Activated naive CD8-positive, alpha-beta T cell (primary cell): Measurements from ENCODE around the gene KRT10.

Experiments
- H3K27ac Mint-ChIP-seq: one replicate; pipeline ENCODE4 v1.8.0; 2021; ENCODE audit warnings: mixed read lengths
- H3K27me3 Mint-ChIP-seq: one replicate; pipeline ENCODE4 v1.8.0; 2021; ENCODE audit warnings: mixed read lengths
- H3K36me3 Mint-ChIP-seq: one replicate; pipeline ENCODE4 v1.8.0; 2021; ENCODE audit warnings: mixed read lengths
- H3K4me1 Mint-ChIP-seq: one replicate; pipeline ENCODE4 v1.8.0; 2021; ENCODE audit warnings: low read depth, mixed read lengths
- H3K4me3 Mint-ChIP-seq: one replicate; pipeline ENCODE4 v1.8.0; 2021; ENCODE audit warnings: mild to moderate bottlenecking, mixed read lengths
- H3K9me3 Mint-ChIP-seq: one replicate; pipeline ENCODE4 v1.8.0; 2021; ENCODE audit warnings: low read depth, mixed read lengths

The KRT10 gene

GRCh38 chr17:40846515-40847144 is 24.2 kb upstream of the KRT10 start:
- no peaks in the 10 kb centered on the region for H3K9me3 Mint-ChIP-seq
- no peaks in the 10 kb centered on the region for H3K4me1 Mint-ChIP-seq
- H3K36me3 Mint-ChIP-seq: no peaks in the 10 kb centered on the region
- peaks cover 22% of the 10 kb centered on the region for H3K27me3 Mint-ChIP-seq
- H3K4me3 Mint-ChIP-seq: no peak overlapping the region
- H3K27ac Mint-ChIP-seq: no peak overlapping the region

- Mint-ChIP-seq H3K27ac (no peak overlapping the region), H3K9me3 (no peaks in the 10 kb centered on the region), H3K4me1 (no peaks in the 10 kb centered on the region), H3K4me3 (no peak overlapping the region), H3K27me3 (peaks cover 25% of the 10 kb centered on the region), H3K36me3 (no peaks in the 10 kb centered on the region)
These were observed 22.3 kb upstream of the KRT10 start for GRCh38 chr17:40844671-40845107.

DNA sequence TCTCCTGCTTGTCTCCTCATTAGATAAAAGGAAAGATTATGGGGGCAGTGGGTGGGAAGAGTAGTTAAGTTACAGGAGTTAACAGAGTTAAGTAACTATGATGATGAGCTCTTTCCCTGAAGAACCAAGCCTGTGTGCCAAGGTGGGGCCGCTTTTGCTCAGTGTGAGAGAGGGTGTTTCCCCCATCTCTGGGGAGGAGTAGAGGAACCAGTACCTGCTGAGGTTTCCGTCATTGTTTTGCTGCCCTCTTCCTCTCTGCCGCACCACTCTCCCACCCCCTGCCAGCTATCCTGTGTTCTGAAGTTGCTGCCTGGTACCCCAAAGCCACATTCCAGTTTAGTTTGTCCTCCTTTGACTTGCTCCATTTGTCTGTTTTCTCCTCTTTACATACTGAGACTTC is 20.8 kb upstream of the KRT10 start:
- H3K36me3 Mint-ChIP-seq: no peaks in the 10 kb centered on the region
- no peaks in the 10 kb centered on the region for H3K9me3 Mint-ChIP-seq
- H3K27ac Mint-ChIP-seq: no peak overlapping the region

DNA sequence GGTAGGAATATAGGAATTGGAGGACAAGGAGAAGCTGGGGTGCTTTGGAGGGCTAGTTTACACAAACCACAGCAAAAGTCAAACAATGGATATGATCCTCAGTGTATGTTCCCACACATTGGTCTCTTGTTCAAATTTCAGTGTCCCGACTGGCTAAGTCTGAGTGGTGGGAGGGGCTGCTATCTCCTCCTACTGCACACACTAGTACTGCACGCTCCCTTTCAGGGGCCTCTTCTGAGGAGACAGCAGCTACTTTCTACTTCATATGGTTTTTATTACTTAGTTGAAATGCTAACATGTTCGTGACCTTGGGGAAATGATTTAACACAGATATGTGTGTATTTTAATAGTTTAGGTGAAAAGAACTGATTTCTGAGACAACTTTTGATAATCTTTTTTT is 18.8 kb upstream of the KRT10 start:
- Mint-ChIP-seq H3K27ac (no peak overlapping the region), H3K36me3 (no peaks in the 10 kb centered on the region), H3K27me3 (peaks cover 24% of the 10 kb centered on the region), H3K4me1 (no peaks in the 10 kb centered on the region), H3K9me3 (no peaks in the 10 kb centered on the region), H3K4me3 (no peak overlapping the region)

More for the DNA sequence above, 20.8 kb upstream of the KRT10 start:
- Mint-ChIP-seq H3K4me3 (no peak overlapping the region), H3K4me1 (no peaks in the 10 kb centered on the region), H3K27me3 (peaks cover 25% of the 10 kb centered on the region)

GRCh38 chr17:40839194-40839593 is 16.8 kb upstream of the KRT10 start:
- Mint-ChIP-seq H3K9me3 (no peaks in the 10 kb centered on the region), H3K4me3 (no peak overlapping the region), H3K27ac (no peak overlapping the region), H3K27me3 (peaks cover 9% of the 10 kb centered on the region), H3K4me1 (no peaks in the 10 kb centered on the region), H3K36me3 (no peaks in the 10 kb centered on the region)

DNA sequence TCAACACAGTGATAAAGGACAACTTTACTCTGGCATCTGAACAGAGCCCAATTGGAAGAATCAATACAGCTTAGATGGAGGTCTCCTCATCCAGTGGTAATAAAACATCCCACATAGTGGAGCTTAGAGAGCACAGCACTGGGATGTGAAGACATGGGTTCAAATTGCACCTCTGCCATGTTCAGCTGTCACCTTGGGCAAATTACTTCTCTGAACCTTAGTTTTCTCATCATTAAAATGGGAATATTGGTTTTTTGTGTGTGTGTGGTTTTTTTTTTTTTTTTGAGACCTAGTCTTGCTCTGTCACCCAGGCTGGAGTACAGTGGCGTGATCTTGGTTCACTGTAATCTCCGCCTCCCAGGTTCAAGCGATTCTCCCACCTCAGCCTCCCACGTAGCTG is 13.6 kb upstream of the KRT10 start:
- no peak overlapping the region for H3K4me3 Mint-ChIP-seq
- no peaks in the 10 kb centered on the region for H3K36me3 Mint-ChIP-seq
- H3K4me1 Mint-ChIP-seq: peaks cover 3% of the 10 kb centered on the region
- H3K27ac Mint-ChIP-seq: no peak overlapping the region
- peaks cover 2% of the 10 kb centered on the region for H3K27me3 Mint-ChIP-seq
- no peaks in the 10 kb centered on the region for H3K9me3 Mint-ChIP-seq

DNA sequence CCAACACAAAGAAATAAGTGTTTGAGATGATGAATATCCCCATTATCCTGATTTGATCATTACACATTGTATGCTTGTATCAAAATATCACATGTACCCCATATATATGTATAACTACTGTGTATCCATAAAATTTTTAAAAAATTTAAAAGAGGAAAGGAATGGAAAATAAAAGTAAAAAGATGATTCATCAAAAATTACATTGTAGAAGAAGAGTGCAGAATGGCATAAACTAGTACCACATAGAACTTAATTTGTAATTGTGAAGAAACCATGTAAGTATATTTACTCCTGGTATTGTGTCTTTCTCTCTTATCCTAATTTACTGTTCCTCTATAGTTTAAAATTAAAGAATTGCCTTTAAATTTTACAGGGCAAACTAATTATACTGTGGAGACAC is 11.5 kb upstream of the KRT10 start:
- Mint-ChIP-seq H3K4me1 (peaks cover 3% of the 10 kb centered on the region), H3K27ac (no peak overlapping the region), H3K27me3 (no peaks in the 10 kb centered on the region), H3K4me3 (no peak overlapping the region), H3K9me3 (no peaks in the 10 kb centered on the region), H3K36me3 (peaks cover 4% of the 10 kb centered on the region)

- H3K27ac Mint-ChIP-seq: no peak overlapping the region
- no peaks in the 10 kb centered on the region for H3K27me3 Mint-ChIP-seq
- no peak overlapping the region for H3K4me3 Mint-ChIP-seq
- no peaks in the 10 kb centered on the region for H3K9me3 Mint-ChIP-seq
- peaks cover 10% of the 10 kb centered on the region for H3K4me1 Mint-ChIP-seq
- H3K36me3 Mint-ChIP-seq: peaks cover 7% of the 10 kb centered on the region
These were observed 10.4 kb upstream of the KRT10 start for GRCh38 chr17:40832840-40833239.

DNA sequence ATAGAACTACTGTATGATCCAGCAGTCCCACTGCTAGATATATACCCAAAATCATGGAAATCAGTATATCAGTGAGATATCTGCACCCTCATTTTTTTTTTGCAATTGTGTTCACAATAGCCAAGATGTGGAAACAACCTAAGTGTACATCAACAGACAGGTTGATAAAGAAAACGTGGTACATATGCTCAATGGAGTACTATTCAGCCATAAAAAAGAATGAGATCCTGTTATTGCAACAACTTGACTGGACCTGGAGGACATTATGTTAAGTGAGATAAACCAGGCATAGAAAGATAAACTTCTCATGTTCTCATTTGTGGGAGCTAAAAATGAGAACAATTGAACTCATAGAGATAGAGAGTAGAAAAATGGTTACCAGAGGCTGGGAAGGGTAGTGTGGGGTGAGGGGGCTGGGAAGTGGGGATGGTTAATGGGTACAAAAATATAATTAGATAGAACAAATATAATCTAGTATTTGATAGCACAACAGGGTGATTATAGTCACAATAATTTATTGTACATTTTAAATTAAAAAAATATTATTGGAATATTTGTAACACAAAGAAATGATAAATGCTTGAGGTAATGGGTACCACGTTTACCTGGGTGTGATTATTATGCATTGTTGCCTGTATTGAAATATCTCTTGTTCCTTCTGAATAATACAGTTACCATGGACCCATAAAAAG is 7.8 kb upstream of the KRT10 start:
- Mint-ChIP-seq H3K27me3 (peaks cover 2% of the 10 kb centered on the region), H3K36me3 (peaks cover 17% of the 10 kb centered on the region), H3K4me1 (peaks cover 20% of the 10 kb centered on the region), H3K4me3 (no peak overlapping the region), H3K27ac (no peak overlapping the region), H3K9me3 (no peaks in the 10 kb centered on the region)

DNA sequence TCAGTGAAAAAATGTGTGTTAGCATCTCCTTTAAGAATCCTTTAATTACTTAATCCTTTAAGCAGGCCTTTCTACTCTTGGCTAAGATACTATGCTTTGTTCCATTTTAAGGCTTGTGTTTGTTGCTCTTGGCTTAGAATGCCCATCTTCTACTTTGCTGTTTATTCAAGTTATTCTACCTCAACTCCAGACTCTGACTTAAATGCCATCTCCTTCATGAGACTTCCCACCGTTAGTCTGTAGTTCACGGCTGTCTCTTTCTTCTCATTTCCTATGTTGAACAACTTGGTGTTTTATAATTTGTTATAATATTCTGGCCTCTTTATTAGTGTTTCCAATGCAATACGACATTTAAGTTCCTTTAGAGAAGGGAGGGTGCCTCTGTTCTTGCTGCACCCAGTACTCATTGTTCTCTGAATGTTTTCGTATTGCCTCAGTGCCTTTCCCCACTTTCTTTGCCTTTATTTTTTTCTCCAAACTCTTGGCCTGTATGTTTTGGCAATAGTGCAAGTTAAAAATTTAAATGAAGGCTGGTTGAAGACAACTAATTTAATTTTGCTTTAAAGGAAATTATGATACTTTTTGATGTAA is 6.1 kb upstream of the KRT10 start:
- Mint-ChIP-seq H3K27ac (no peak overlapping the region), H3K36me3 (peaks cover 19% of the 10 kb centered on the region), H3K4me3 (no peak overlapping the region), H3K27me3 (peaks cover 2% of the 10 kb centered on the region), H3K4me1 (peaks cover 22% of the 10 kb centered on the region), H3K9me3 (no peaks in the 10 kb centered on the region)

- Mint-ChIP-seq H3K27me3 (peaks cover 3% of the 10 kb centered on the region), H3K4me3 (no peak overlapping the region), H3K9me3 (no peaks in the 10 kb centered on the region), H3K4me1 (peaks cover 20% of the 10 kb centered on the region), H3K27ac (peak overlapping the region; percentile 61), H3K36me3 (peaks cover 20% of the 10 kb centered on the region)
These were observed 5.5 kb upstream of the KRT10 start for GRCh38 chr17:40827746-40828453.

DNA sequence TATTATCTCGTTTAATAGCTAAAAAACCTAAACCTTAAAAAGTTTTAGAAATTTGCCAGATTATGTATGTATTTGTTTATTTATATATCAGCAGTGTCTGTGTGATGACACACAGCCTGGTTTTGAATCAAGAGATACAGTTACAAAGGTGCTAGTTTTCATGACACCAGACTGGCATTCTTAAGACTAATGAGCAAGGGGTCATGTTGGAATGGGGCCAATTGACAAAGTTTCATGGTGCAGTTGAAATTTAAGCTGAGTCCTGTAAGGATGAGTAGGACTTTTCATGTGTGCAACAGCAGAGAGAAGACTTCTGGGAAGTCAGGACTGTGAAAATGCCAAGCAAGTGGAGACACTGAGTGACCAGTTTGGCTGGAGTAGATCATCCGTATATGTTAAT is 3.2 kb upstream of the KRT10 start:
- Mint-ChIP-seq H3K36me3 (peaks cover 23% of the 10 kb centered on the region), H3K4me1 (peaks cover 20% of the 10 kb centered on the region), H3K27ac (no peak overlapping the region), H3K4me3 (no peak overlapping the region), H3K27me3 (peaks cover 3% of the 10 kb centered on the region), H3K9me3 (no peaks in the 10 kb centered on the region)

DNA sequence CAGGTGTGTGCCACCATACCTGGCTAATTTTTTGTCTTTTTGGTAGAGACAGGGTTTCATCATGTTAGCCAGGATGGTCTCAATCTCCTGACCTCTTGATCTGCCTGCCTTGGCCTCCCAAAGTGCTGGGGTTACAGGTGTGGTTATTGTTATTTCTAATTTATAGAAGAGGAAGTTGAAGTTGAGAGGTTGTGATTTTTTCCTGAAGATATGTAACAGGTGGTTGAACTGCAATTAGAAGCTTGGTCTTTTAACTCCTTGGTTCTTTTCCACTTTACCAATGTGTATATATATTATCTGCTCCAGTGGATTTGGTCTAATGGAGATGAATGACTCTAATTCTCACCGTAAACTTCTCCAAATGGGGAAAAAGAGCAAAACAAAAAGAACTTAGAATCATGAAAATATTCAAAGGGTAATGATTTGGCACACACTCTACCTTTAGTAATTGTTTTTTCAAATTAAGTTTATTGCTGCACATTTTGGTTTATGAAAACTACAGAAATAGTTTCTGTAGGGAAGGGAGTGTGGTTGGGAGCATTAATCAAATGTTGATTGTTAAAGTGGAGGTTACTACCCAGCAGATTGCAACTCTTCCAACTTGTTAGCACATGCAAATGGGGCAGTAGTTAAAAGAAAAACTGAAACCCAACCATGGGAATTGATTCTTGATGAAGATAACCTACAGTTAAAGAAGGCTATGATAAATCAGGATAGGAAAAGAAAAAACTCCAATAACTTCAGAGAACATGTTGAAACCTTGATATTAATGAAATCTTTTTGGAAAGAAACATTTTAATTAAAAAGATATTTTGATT is 1.8 kb upstream of the KRT10 start:
- peaks cover 19% of the 10 kb centered on the region for H3K36me3 Mint-ChIP-seq
- no peak overlapping the region for H3K4me3 Mint-ChIP-seq

DNA sequence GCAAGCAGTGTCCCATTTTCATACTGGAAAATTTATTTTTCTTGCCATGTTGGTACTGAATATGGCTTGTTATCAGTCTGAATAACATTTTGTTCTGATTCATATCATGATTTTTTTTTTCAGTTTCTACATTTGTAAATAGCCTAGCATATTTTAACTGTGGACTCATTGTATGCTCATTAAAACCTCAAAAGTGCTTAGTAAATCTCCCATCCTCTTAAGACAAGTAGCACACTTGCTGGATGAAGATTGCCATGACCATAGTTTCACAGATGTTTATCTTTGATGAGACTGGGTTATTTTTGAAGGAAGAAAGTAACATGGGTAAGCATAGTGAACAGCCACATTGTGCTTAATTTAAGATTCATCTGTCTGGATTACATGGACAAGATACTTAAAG is 878 bp downstream of the KRT10 start:
- peaks cover 3% of the 10 kb centered on the region for H3K27me3 Mint-ChIP-seq
- H3K4me3 Mint-ChIP-seq: no peak overlapping the region
- H3K9me3 Mint-ChIP-seq: no peaks in the 10 kb centered on the region
- H3K4me1 Mint-ChIP-seq: peaks cover 25% of the 10 kb centered on the region
- H3K36me3 Mint-ChIP-seq: peaks cover 26% of the 10 kb centered on the region
- H3K27ac Mint-ChIP-seq: no peak overlapping the region

More for the DNA sequence above, 1.8 kb upstream of the KRT10 start:
- no peak overlapping the region for H3K27ac Mint-ChIP-seq
- peaks cover 30% of the 10 kb centered on the region for H3K4me1 Mint-ChIP-seq
- H3K27me3 Mint-ChIP-seq: peaks cover 3% of the 10 kb centered on the region
- H3K9me3 Mint-ChIP-seq: no peaks in the 10 kb centered on the region
